DND-41 (cell line): ENCODE data around the gene TSPAN10.

ENCODE experiments used
- ATAC-seq: fragments of 200-7000 bp; cut with Tn5 transposase; 3 replicates; pipeline ENCODE4 v1.9.1; 2021; ENCODE audit warnings: low read depth; ENCODE audit not compliant: insufficient read depth
- DNase-seq: peaks from one replicate; pipeline ENCODE4 v3.0.0-alpha.2; 2020
- H2AFZ ChIP-seq: 2 replicates; pipeline ENCODE4 v1.6.0; 2012; ENCODE audit warnings: low read depth, low read length
- H3K27ac ChIP-seq: 2 replicates; pipeline ENCODE4 v1.5.1; 2012; ENCODE audit warnings: low read length, inconsistent platforms
- H3K27me3 ChIP-seq: fragments of 200-600 bp; sonication (generic); 2 replicates; pipeline ENCODE4 v1.6.0; 2012; ENCODE audit warnings: low read length, mild to moderate bottlenecking, inconsistent platforms; ENCODE audit not compliant: insufficient read depth, poor library complexity
- H3K36me3 ChIP-seq: 2 replicates; pipeline ENCODE4 v1.5.1; 2012; ENCODE audit warnings: low read length, inconsistent platforms; ENCODE audit not compliant: insufficient read depth
- H3K4me1 ChIP-seq: 2 replicates; pipeline ENCODE4 v1.5.1; 2012; ENCODE audit warnings: mild to moderate bottlenecking, low read length; ENCODE audit not compliant: insufficient read depth
- H3K4me2 ChIP-seq: 2 replicates; pipeline ENCODE4 v1.6.0; 2012; ENCODE audit warnings: mild to moderate bottlenecking, moderate library complexity, low read length, inconsistent platforms; ENCODE audit not compliant: insufficient read depth
- H3K4me3 ChIP-seq, 2 experiments: fragments of 200-600 bp in 1 of 2; shearing (Covaris generic) in 1 of 2; 2 replicates each; pipeline ENCODE4 v1.5.1; 2012 to 2016; ENCODE audit warnings: inconsistent platforms in 2 of 2, low read length in 2 of 2, mild to moderate bottlenecking in 2 of 2, low read depth in 1 of 2, moderate library complexity in 1 of 2
- H3K79me2 ChIP-seq: 2 replicates; pipeline ENCODE4 v1.6.0; 2012; ENCODE audit warnings: low read length, inconsistent platforms; ENCODE audit not compliant: insufficient read depth
- H3K9ac ChIP-seq: 2 replicates; pipeline ENCODE4 v1.6.0; 2012; ENCODE audit warnings: low read depth, mild to moderate bottlenecking, inconsistent platforms, low read length, moderate library complexity
- H3K9me3 ChIP-seq: 2 replicates; pipeline ENCODE4 v1.5.1; 2012; ENCODE audit warnings: low read length, moderate library complexity, mild to moderate bottlenecking, inconsistent platforms; ENCODE audit not compliant: insufficient read depth, severe bottlenecking
- H4K20me1 ChIP-seq: 2 replicates; pipeline ENCODE4 v1.6.0; 2012; ENCODE audit warnings: low read length; ENCODE audit not compliant: insufficient read depth
- CTCF ChIP-seq: IDR thresholded peaks from 2 replicates; pipeline ENCODE4 v1.5.1; 2012; ENCODE audit warnings: borderline replicate concordance, low read length, moderate library complexity, mild to moderate bottlenecking; ENCODE audit not compliant: poor library complexity, severe bottlenecking; ENCODE audit errors: extremely low read depth
- EZH2 ChIP-seq: IDR thresholded peaks from 3 replicates; pipeline ENCODE4 v1.6.1; 2012; ENCODE audit warnings: borderline replicate concordance, low read depth, mild to moderate bottlenecking, moderate library complexity, low read length, inconsistent platforms; ENCODE audit not compliant: severe bottlenecking

Gene TSPAN10

DNA sequence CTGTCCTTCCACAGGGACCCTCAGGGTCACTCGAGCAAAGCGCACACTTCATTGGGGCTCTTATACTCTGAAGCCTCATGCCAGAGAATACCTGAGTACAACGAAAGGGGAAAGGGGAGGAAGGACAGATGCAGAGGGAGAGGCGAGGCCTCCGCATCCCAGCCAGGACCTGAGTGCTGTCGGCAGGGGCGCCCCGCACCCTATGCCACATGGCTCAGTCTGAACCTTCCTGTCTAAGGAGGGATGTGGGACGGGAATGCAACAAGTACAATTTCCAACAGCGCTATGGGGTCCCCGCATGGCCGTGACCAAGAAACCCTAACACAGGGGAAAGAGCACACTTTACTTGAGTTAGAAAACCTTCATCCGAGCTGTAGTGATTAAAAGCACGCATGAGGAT lies 45.0 kb upstream of the TSPAN10 start:
- H3K4me2 ChIP-seq = no peak overlapping the region
- no peak overlapping the region for H3K4me3 ChIP-seq
- no peak for DNase-seq
- no peaks in the 10 kb centered on the region for H3K9me3 ChIP-seq
- H3K4me1 ChIP-seq = no peaks in the 10 kb centered on the region
- ATAC-seq = no peak
- H4K20me1 ChIP-seq = no peaks in the 10 kb centered on the region
- peaks cover 6% of the 10 kb centered on the region; the same call in 1 of the 2 replicates for H3K79me2 ChIP-seq
- H3K27ac ChIP-seq = no peak overlapping the region
- H3K36me3 ChIP-seq = peaks cover 88% of the 10 kb centered on the region
- H3K27me3 ChIP-seq = no peaks in the 10 kb centered on the region
- H2AFZ ChIP-seq = no peak overlapping the region
- TF ChIP-seq CTCF = no peak
- TF ChIP-seq EZH2 = no peak
- H3K9ac ChIP-seq = no peak overlapping the region

DNA sequence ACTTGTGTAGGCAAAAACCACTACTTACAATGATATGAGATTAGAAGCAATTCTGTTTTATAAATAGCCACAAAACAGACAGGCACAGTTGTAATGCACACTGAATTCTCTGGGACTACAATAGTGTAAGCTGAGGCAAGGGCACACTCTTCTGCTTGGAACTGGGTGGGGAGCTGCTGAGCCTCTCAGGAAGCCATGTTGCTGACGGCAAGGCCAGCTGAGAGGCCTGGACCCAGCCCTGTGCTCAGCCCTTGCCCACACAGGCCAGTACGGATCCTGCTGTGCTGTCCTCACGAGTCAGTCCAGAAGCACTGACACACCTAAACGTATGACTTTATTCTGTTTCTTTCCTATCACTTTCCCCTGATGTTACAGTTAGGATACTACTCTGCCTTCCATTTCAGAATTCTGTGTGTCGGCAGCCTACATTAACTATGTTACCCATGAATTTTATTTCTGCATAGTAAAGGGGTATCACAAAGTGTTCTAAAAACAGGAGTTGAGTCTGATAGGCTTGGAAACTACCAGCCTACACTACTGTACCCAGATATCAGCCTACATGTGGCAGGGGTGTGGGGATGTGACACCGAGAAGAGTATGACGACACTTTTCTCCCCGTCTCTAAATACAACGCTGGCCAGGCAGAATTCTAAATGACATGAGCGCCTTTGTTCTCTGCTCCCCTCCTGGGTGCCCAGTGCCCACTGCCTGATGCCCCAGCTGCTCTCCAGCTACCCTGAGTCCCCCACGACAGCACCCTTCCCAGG lies 43.7 kb upstream of the TSPAN10 start:
- no peaks in the 10 kb centered on the region for H3K9me3 ChIP-seq
- H3K27ac ChIP-seq = no peak overlapping the region
- H3K27me3 ChIP-seq = no peaks in the 10 kb centered on the region
- H3K36me3 ChIP-seq = peaks cover 89% of the 10 kb centered on the region
- no peak overlapping the region for H3K9ac ChIP-seq
- H3K79me2 ChIP-seq = peaks cover 6% of the 10 kb centered on the region; the same call in 1 of the 2 replicates
- no peak overlapping the region for H3K4me3 ChIP-seq
- TF ChIP-seq EZH2 (no peak), CTCF (no peak)
- H4K20me1 ChIP-seq = peaks cover 3% of the 10 kb centered on the region; the same call in 1 of the 2 replicates
- no peak overlapping the region for H3K4me2 ChIP-seq
- DNase-seq (no peak), ATAC-seq (no peak)
- no peaks in the 10 kb centered on the region for H3K4me1 ChIP-seq
- no peak overlapping the region for H2AFZ ChIP-seq

GRCh38 chr17:81599719-81600486 lies 37.1 kb upstream of the TSPAN10 start:
- H3K4me3 ChIP-seq = no peak overlapping the region
- H3K36me3 ChIP-seq = peaks cover 83% of the 10 kb centered on the region
- no peak overlapping the region for H3K27ac ChIP-seq
- H3K79me2 ChIP-seq = peaks cover 11% of the 10 kb centered on the region; the same call in 1 of the 2 replicates
- no peak for DNase-seq
- H2AFZ ChIP-seq = no peak overlapping the region
- TF ChIP-seq EZH2 (no peak), CTCF (no peak)
- no peak overlapping the region for H3K4me2 ChIP-seq
- H3K27me3 ChIP-seq = no peaks in the 10 kb centered on the region
- peaks cover 21% of the 10 kb centered on the region; the same call in 1 of the 2 replicates for H4K20me1 ChIP-seq
- ATAC-seq = no peak
- H3K9ac ChIP-seq = no peak overlapping the region
- no peaks in the 10 kb centered on the region for H3K4me1 ChIP-seq
- H3K9me3 ChIP-seq = no peaks in the 10 kb centered on the region
